OCI-LY1 (cell line): ENCODE results near the gene MRTO4.

Experiments
- EZH2 ChIP-seq: fragments of 200-600 bp; sonication (generic), shearing (Covaris generic); IDR thresholded peaks from 2 replicates; pipeline ENCODE4 v1.8.0; 2017; ENCODE audit warnings: borderline replicate concordance, mixed run types, mild to moderate bottlenecking, antibody characterized with exemption, low read length, moderate library complexity, mixed read lengths
- TF ChIP-seq, protein P1 (sequence below): fragments of 200-600 bp; sonication (generic), shearing (Covaris generic); IDR thresholded peaks from 2 replicates; pipeline ENCODE4 v1.5.1; 2017; ENCODE audit warnings: mild to moderate bottlenecking, antibody characterized with exemption, low read length, moderate library complexity, mixed read lengths

GRCh38 chr1:19251305-19252196 is at the start of gene MRTO4, which contains the start of gene EMC1:
- TF ChIP-seq, protein P1, sequence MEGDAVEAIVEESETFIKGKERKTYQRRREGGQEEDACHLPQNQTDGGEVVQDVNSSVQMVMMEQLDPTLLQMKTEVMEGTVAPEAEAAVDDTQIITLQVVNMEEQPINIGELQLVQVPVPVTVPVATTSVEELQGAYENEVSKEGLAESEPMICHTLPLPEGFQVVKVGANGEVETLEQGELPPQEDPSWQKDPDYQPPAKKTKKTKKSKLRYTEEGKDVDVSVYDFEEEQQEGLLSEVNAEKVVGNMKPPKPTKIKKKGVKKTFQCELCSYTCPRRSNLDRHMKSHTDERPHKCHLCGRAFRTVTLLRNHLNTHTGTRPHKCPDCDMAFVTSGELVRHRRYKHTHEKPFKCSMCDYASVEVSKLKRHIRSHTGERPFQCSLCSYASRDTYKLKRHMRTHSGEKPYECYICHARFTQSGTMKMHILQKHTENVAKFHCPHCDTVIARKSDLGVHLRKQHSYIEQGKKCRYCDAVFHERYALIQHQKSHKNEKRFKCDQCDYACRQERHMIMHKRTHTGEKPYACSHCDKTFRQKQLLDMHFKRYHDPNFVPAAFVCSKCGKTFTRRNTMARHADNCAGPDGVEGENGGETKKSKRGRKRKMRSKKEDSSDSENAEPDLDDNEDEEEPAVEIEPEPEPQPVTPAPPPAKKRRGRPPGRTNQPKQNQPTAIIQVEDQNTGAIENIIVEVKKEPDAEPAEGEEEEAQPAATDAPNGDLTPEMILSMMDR, result no peak
- TF ChIP-seq EZH2, result no peak
